HG02884 (cell line): ENCODE data around the gene POP7.
"Not testable (repeated sequence)": the region's sequence is repeated elsewhere in the genome, so short reads cannot be mapped to it uniquely, and the experiment has no call there.

Experiments
- ATAC-seq: cut with Tn5 transposase; IDR thresholded peaks from one replicate; pipeline ENCODE4 v1.9.1; 2021; ENCODE audit warnings: mild to moderate bottlenecking, moderate library complexity; ENCODE audit not compliant: unreplicated experiment

Gene POP7

DNA sequence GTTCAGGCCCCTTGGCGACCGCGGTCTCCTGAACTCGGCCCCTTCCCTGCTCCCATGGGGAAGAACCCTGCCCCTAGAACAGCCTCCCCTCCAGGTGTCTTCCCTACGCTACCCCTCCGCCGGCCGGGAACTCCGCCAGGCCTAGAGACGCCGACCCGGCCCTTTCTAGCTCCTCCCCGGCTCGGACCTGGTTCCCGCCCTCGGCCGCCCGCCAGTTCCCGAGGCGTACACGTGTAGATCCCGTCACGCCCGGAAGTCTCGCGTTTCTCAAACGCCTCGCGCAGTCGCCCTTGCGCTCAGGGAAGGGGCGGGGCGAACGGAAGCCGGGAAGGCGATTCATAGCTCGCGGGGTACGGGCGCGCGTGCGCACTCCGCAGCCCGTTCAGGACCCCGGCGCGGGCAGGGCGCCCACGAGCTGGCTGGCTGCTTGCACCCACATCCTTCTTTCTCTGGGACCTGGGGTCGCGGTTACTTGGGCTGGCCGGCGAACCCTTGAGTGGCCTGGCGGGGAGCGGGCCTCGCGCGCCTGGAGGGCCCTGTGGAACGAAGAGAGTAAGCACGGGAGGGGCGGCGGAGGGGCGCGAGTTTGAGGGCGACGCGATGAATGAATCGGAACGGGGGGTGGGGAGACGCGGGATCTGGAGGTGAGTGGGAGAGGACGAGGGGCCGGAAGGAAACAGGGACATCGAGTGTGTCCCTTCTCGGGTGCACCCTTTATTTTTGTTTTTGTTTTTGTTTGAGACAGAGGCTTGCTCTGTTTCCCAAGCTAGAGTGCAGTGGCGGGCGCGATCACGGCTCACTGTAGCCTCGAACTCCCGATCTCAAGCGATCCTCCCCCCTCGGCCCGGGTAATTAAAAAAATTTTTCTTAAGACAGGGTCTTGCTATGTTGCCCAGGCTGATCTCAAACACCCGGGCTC, at the start of gene POP7:
Gene POP7 (plus strand): TSS at position 369 of the 919 bp plus-strand sequence. CDS start 710 bp downstream, outside the sequence.
- peak; percentile 88 for ATAC-seq

DNA sequence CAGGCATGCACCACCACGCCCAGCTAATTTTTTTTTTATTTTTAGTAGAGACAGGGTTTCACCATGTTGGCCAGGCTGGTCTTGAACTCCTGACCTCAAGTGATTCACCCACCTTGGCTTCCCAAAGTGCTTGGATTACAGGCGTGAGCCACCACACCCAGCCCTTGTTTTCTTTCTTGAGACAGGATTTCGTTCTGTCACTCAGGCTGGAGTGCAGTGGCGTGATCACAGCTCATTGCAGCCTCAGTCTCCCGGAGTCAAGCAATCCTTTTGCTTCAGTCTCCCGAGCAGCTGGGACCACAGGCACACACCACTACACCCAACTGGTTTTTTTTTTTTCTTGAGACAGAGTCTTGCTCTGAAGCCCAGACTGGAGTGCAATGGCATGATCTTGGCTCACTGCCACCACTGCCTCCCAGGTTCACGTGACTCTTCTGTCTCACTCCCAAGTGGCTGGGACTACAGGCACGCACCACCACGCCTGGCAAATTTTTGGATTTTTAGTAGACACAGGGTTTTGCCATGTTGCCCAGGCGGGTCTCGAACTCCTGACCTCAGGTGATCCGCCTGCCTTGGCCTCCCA, 43.6 kb upstream of the POP7 start:
- not testable (repeated sequence) for ATAC-seq

DNA sequence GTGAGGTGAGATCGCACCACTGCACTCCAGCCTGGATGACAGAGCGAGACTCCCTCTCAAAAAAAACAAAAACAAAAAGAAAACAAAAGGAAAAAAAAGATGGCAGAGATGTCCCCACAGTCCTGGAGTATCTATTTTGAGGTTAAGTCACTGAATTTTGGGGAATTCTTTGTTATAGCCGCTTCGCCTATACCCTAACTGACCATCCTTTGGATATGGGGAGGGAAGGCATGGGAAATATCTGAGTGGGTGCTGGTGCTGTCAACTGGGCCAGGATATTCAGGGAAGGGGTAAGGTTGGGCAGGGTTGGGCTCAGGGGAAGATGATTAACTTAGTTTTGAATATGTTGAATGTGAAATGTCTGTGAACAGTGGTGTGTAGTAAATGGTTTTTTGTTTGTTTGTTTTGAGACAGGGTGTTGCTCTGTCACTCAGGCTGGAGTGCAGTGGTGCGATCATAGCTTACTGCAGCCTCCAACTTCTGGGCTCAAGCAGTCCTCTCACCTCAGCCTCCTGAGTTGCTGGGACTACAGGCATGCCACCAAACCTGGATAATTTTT, 40.7 kb upstream of the POP7 start:
- no peak for ATAC-seq

DNA sequence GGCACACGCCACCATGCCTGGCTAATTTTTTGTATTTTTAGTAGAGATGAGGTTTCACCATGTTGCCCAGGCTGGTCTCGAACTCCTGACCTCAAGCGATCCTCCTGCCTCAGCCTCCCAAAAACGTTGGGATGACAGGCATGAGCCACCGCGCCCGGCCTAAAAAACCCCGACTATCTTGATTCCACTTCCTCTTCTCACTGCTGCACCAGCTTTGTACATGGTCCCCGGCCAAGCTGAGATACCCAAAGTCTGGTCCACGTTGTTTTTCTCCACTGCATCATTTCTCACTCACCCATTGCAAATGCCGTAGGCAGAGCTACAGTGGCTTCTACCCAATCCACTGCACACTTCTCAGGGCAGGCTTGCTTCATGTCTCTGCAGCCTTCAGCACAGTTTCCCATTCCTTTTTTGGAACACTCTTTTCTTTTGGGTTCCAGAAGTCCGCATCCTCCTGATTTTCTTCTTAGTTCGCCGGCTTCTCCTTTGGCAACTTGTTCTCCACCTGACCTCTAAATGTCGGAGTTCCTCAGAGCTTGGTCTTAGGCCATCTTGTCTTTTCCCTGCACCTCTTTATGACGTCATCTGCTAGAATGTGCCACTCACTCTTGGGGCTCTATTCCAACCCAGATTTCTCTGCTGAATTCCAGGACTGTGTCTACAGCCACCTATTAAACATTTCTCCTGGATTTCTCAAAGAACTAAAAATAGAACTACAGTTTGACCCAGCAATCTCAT, 38.4 kb upstream of the POP7 start:
- ATAC-seq = no peak

DNA sequence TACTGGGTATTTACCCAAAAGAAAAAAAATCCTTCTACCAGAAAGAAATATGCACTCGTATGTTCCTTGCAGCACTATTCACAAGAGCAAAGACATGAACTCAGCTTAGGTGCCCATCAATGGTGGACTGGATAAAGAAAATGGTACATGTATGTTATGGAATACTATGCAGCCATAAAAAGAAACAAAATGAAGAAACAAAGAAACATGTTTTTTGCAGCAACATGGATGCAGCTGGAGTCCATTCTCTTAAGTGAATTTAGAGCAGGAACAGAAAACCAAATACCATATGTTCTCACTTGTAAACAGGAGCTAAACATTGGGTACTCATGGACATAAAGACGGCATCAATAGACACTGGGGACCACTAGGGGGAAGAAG, 37.9 kb upstream of the POP7 start:
- no peak for ATAC-seq

DNA sequence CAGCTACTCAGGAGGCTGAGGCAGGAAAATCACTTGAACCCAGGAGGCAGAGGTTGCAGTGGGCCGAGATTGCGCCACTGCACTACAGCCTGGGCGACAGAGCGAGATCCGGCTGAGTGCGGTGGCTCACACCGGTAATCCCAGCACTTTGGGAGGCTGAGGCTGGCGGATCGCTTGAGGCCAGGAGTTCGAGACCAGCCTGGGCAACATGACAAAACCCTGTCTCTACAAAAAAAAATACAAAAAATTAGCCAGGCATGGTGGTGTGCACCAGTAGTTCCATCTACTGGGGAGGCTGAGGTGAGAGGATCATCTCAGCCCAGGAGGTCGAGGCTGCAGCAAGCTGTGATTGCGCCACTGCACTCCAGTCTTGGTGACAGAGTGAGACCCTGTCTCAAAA, 36.8 kb upstream of the POP7 start:
- ATAC-seq = not testable (repeated sequence)

DNA sequence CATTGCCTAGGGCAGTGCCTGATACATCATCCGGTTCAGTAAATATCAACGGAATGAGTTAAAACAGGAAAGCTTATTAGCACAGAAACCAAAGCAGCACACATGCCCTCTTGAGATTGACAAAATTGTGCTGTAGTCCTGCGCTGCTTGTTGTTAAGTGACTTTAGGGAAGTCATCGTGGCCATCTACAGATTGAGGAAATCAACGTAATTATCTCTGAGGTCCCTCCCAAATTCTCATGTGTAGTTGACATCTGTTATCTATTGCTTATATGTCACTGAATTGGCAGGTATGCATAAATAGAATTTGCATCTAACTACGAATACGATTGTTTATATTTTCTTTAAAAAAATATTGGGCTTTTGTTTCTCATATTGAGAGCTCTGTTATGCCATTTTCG, 35.8 kb upstream of the POP7 start:
- ATAC-seq = no peak

DNA sequence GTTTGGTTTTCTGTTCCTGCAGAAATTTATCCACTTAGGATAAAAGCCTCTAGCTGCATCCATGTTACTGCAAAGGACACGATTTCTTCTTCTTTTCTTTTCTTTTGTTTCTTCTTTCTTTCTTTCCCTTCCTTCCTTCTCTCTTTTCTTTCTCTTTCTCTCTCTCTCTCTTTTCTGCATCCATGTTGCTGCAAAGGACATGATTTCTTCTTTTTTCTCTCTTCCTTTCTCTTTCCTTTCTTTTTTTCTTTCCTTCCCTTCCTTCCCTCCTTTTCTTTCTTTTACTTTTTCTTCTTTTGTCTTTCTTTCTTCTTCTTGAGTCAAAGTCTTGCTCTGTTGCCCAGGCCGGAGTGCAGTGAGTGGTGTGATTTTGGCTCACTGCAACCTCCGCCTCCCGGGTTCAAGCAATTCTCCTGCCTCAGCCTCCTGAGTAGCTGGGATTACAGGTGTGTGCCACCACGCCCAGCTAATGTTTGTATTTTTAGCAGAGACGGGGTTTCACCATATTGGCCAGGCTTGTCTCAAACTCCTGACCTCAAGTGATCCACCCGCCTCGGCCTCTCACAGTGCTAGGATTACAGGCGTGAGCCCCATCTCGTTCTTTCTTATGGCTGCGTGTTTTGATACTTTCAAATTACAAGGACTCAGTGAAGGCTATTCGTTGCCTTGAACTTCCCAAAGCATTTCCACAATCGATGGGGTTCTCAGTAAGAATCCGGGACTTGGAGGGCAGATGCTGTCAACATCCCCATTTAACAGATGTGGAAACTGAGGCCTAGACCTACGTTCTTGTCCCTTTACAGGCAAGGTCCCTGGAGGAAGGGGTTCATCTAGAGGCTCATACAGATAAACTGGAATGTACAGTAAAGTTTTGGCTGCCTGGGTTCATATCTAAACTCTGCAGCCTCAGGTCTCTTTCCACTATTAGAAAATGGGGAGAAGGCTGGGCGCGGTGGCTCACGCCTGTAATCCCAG, 34.3 kb upstream of the POP7 start:
- no peak for ATAC-seq

DNA sequence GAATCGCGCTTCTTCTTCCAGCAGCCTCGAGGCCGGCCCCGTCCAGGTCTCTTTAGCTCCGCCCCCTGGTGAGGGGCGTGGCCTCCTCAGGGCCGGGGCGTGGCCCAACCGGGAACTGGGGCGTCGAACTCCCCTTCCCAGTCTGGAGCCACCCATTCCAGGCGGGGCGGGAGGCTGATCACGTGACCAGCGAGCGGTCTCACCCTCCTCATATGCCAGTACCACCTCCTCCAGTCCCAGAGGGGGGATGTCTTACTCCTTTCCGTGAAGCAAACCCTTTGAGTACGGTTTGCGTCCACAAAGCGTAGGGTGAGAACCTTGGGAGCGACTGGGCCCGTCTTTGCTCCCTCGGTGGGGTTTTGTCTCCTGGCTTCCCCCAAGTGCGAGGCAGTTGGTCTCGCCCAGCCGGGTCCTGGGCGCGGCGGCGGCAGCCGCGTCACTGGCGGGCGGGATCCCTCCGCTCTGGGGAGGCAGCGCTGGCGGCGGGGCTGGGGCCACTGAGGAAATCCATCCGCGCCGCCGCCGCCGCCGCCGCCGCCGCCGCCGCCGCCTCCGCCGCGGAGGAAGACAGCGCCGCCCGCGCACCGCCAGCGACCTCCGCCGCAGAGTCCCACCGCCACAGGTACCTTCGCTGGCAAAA, 32.5 kb upstream of the POP7 start, which contains the start of gene GNB2:
Gene GNB2 (plus strand): TSS at position 439 of the 640 bp plus-strand sequence. CDS start 2,526 bp downstream, outside the sequence.
- ATAC-seq = peak; percentile 58

DNA sequence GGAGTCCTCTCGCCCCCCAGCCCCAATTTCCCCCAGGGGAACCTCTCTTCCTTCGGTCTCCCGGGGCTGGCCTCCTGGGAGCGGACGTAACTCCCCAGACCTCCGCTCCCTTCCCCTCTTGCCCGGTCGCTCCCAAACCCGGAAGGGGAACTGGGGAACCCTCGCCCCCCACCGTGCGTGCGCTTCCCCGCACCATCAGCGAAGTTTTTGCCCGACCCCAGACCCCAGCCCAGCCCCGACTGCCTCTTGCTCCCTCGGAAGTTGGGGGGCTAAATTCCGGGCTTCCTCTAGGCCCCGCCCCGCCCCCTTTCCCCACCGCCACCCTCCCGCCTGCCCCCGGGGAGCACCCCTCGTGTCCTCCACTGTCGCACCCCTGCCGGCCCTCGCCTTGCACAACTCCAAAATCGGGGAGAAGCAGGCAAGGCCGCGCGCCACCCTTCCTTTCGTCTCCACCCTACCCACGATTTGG, 31.9 kb upstream of the POP7 start:
- no peak for ATAC-seq

DNA sequence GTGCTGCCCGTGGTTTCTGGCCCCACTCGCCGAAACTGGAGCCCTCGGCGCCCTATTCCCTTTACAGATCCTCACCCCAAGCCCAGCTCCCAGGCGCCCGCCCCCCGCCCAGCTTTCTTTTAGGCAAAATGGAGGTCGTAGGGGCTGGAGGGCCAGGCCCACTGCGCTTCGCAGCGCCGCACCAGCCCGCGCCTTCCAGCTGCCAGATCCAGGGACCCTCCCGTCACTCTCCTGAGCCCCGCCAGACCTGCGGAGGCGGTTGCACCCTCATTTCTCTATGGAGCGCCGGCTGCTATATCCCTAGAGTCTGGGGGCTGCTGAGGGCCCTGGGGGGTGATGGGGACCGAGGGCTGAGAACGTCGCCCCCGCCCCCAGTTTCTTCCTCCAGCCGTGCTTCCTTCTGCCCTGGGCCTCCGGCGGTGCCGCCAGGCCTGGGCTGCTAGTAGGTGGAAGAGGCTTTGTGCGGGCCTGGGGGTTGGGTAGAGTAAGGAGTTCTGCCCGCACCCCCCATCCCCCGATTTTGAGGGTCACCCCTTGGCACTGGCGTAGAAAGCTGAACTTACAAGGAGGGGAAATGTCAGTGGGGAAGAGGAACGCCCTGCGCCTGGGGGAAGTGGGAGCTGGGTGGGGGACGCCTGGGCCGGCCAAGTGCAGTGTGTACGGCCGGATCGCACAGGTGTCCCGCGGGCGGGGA, 31.4 kb upstream of the POP7 start:
- ATAC-seq = no peak

DNA sequence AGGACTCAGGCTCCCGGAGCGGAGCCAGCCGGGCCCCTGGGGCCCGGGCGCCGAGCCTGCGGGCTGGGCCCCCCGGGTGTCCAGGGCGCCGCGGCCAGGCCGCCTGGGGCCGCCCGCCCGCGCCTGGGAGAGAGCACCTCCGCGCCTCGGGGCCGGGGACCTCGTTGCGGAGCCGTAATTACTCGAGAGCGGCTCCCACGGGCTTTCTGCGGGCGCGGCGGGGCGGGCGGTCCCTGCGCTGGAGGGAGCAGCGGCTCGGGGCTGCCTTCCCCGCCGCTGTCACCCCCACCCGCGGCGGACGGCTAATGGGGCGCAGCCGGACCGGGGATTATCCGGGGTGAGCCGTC, 30.8 kb upstream of the POP7 start:
- no peak for ATAC-seq

DNA sequence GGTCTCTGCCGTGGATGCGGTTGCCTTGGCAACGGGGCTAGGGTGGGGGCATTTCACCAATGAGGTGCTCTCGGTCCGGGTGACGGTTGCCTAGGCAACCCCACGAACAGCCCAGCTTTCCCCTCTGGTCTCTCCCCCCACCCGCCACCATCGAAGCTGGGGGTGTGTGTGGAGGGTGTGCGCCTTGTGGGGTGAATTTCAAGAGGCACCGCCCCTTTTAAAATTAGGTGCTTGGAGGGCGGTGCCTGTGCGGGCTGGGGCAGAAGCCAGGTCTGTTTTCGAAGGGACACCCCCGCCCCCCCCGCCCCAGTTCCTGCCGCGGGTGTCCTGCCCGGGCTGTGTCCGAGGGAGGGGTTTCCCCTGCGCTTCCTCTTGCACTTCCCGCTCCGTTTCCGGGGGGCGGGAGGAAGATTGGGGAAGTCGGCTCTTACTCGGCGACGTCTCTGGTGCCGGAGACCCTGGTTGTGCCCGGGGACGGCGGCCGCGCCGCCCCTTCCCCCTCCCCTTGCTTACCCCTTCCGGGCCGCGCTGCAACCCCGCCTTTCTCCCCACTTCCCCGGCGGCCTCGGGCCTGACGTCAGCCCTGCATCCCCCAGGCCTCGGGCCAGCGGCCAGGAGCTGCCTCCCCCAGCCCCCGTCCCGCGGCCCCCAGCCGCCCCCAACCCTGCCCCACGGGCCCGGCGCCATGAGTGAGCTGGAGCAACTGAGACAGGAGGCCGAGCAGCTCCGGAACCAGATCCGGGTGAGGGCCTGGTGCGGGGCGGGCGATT, 30.2 kb upstream of the POP7 start:
- ATAC-seq = no peak

DNA sequence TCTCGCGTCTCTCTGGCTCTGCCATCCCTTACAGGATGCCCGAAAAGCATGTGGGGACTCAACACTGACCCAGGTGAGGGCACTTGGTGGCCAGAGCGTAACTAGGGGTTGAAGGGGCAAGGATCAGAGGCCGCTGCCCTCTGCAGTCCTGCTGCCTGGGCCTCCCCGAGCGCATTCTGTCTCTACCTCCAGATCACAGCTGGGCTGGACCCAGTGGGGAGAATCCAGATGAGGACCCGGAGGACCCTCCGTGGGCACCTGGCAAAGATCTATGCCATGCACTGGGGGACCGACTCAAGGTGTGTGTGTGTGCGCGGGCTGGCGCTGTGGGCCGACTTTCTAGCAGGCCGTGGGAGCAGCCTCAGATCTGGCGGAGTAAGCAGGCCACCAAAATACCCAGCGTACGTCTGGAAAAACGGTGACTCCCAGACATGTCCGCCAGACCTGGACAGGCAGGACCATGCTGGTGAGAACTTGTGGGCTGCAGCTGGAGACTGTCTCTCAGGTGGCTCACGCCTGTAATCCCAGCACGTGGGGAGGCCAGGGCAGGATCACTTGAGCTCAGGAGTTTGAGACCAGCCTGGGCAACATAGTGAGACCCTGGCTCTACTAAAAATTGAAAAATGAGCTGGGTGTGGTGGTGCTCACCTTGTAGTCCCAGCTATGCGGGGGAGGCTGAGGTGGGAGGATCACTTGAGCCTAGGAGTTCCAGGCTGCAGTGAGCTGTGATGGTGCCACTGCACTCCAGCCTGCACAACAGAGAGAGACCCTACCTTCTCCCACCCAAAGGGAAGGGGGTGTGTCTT, 29.2 kb upstream of the POP7 start:
- no peak for ATAC-seq

DNA sequence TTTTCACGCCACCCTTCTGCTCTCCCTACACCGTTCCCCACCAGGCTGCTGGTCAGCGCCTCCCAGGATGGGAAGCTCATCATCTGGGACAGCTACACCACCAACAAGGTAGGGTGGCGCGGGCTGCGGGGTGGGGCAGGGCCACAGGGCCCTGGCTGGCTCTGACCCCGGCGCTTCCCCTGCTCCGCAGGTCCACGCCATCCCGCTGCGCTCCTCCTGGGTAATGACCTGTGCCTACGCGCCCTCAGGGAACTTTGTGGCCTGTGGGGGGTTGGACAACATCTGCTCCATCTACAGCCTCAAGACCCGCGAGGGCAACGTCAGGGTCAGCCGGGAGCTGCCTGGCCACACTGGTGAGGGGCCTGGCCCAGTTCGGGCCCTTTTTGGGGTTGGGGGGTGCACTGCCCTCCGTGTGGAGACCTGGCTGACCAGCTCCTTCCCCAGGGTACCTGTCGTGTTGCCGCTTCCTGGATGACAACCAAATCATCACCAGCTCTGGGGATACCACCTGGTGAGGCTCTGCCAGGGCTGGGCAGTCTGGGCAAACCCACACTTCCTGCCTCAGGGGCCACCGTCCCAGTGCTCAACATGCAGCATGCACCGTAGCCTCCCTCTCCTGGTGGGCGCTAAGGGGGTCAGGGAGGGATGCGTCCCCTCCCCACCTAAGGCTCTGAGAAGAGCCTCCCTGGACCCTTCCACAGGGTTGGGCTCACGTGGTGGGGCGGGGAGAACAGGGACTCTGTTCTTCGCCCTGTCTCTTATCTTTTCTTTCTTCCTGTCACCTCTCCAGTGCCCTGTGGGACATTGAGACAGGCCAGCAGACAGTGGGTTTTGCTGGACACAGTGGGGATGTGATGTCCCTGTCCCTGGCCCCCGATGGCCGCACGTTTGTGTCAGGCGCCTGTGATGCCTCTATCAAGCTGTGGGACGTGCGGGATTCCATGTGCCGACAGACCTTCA, 28.3 kb upstream of the POP7 start:
- ATAC-seq = no peak

DNA sequence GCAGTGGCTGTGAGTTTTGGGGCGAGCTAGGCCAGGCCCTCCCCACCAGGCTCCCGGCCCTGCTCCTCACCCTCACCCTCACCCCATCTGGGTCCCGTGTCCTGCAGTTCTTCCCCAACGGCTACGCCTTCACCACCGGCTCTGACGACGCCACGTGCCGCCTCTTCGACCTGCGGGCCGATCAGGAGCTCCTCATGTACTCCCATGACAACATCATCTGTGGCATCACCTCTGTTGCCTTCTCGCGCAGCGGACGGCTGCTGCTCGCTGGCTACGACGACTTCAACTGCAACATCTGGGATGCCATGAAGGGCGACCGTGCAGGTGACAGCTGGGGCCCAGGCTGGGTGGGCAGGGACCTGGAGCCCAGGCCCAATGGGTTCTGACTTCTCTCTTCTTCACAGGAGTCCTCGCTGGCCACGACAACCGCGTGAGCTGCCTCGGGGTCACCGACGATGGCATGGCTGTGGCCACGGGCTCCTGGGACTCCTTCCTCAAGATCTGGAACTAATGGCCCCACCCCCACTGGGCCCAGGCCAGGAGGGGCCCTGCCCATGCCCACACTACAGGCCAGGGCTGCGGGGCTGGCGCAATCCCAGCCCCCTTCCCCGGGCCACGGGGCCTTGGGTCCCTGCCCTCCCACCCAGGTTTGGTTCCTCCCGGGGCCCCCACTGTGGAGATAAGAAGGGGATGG, 27.5 kb upstream of the POP7 start:
- no peak for ATAC-seq
